K562 (cell line): ENCODE data around the gene NTN4. TPM values are rescaled to one million over a fixed set of nuclear protein-coding genes. Genes with fewer than 3 reads are reported as not detected.

Source experiments
- ATAC-seq: fragments of 200-7000 bp; cut with Tn5 transposase; 3 replicates; pipeline ENCODE4 v1.9.1; 2020; ENCODE audit warnings: moderate library complexity
- BruUV-seq: library from RNA; stranded (reverse); fragments of 400-500 nt; replicated peaks from 2 replicates; lab custom pipeline; 2021; lab: Mats Ljungman, UMichigan
- CTCF ChIA-PET: fragments of 300-600 bp; formaldehyde crosslinking; extraction: SDS; loops from one replicate; lab custom pipeline; 2021; ENCODE audit warnings: low intra/inter-chr PET ratio; lab: Yijun Ruan, JAX
- POLR2A ChIA-PET: fragments of 300-600, 350-650 bp; sonication (Branson Sonifier 250); formaldehyde crosslinking; extraction: SDS; loops from one replicate; lab custom pipeline; 2021; ENCODE audit warnings: antibody characterized with exemption, inconsistent platforms; lab: Yijun Ruan, JAX
- DNase-seq, 4 experiments: peaks; one replicate each; pipeline versions ENCODE4 v3.0.0 to v3.0.0-alpha.2; 2011 to 2018; ENCODE audit warnings: low spot score in 3 of 4, mixed read lengths in 3 of 4; ENCODE audit errors: extremely low read depth in 1 of 4
- FAIRE-seq: peaks from 2 replicates; lab custom pipeline; 2011; peaks lifted over from hg19 to GRCh38; lab: Jason Lieb, UNC
- H2AFZ ChIP-seq: 2 replicates; pipeline ENCODE4 v1.6.0; 2011; ENCODE audit warnings: low read depth, low read length, control low read depth, inconsistent platforms
- H3K27ac ChIP-seq: fragments of 200-600 bp; 3 replicates; pipeline ENCODE4 v1.8.0; 2011; ENCODE audit warnings: low read depth, mild to moderate bottlenecking, control low read depth, inconsistent platforms, low read length, moderate library complexity, mixed read lengths; ENCODE audit errors: extremely low read depth
- H3K27me3 ChIP-seq, 2 experiments: fragments of 300-600 bp in 1 of 2; 2 replicates in 1 of 2; 3 replicates in 1 of 2; pipeline versions ENCODE4 v1.6.0 to v1.8.0; 2011; ENCODE audit warnings: inconsistent platforms in 2 of 2, low read length in 2 of 2, mild to moderate bottlenecking in 1 of 2, mixed read lengths in 1 of 2, moderate library complexity in 1 of 2; ENCODE audit not compliant: control insufficient read depth in 2 of 2, insufficient read depth in 2 of 2
- H3K36me3 ChIP-seq: fragments of 300-600 bp; 3 replicates; pipeline ENCODE4 v1.8.0; 2011; ENCODE audit warnings: mild to moderate bottlenecking, low read length, inconsistent platforms; ENCODE audit not compliant: control insufficient read depth, insufficient read depth
- H3K4me1 ChIP-seq, 2 experiments: fragments of 200-600 bp in 1 of 2; replicated peaks in 1 of 2; 2 replicates in 1 of 2; 3 replicates in 1 of 2; pipeline versions ENCODE4 v1.5.1 to v1.8.0; 2011; ENCODE audit warnings: inconsistent platforms in 2 of 2, low read length in 2 of 2, mild to moderate bottlenecking in 1 of 2, mixed read lengths in 1 of 2, moderate library complexity in 1 of 2; ENCODE audit not compliant: control insufficient read depth in 2 of 2, insufficient read depth in 2 of 2
- H3K4me2 ChIP-seq: 2 replicates; pipeline ENCODE4 v1.6.1; 2011; ENCODE audit warnings: low read length, control low read depth, inconsistent platforms, mixed read lengths; ENCODE audit not compliant: insufficient read depth
- H3K4me3 ChIP-seq: fragments of 200-600 bp; sonication (generic), shearing (Covaris generic); 2 replicates; pipeline ENCODE4 v1.5.1; 2016; ENCODE audit warnings: control low read depth, inconsistent platforms
- H3K79me2 ChIP-seq: fragments of 200-600 bp; 3 replicates; pipeline ENCODE4 v1.8.0; 2011; ENCODE audit warnings: low read length, inconsistent platforms; ENCODE audit not compliant: control insufficient read depth, insufficient read depth
- H3K9ac ChIP-seq, 2 experiments: 2 replicates each; pipeline versions ENCODE4 v1.6.0 to v1.6.1; 2011; ENCODE audit warnings: low read depth in 2 of 2, low read length in 2 of 2, control low read depth in 1 of 2, inconsistent platforms in 1 of 2, mild to moderate bottlenecking in 1 of 2, mixed read lengths in 1 of 2; ENCODE audit not compliant: insufficient read depth in 1 of 2
- H3K9me1 ChIP-seq: one replicate; pipeline ENCODE4 v1.6.0; 2011; ENCODE audit warnings: inconsistent platforms, mild to moderate bottlenecking, low read length, moderate library complexity; ENCODE audit not compliant: control insufficient read depth, insufficient read depth
- H3K9me3 ChIP-seq: replicated peaks from 2 replicates; pipeline ENCODE4 v1.5.1; 2011; ENCODE audit warnings: low read depth, low read length, inconsistent platforms; ENCODE audit not compliant: control insufficient read depth, insufficient read depth
- H4K20me1 ChIP-seq: replicated peaks from 2 replicates; pipeline ENCODE4 v1.6.1; 2011; ENCODE audit warnings: low read length, inconsistent platforms, mixed read lengths; ENCODE audit not compliant: control insufficient read depth, insufficient read depth
- FOXJ3 ChIP-seq: sonication (generic); formaldehyde crosslinking; IDR thresholded peaks from 2 replicates; pipeline ENCODE4 v1.4.0; 2020; ENCODE audit warnings: mild to moderate bottlenecking, missing genetic modification reagents
- L3MBTL2 ChIP-seq: fragments of 450-650 bp; IDR thresholded peaks from 2 replicates; pipeline ENCODE4 v1.6.1; 2016; ENCODE audit warnings: mild to moderate bottlenecking, moderate library complexity
- MAX ChIP-seq: sonication (generic); formaldehyde crosslinking; IDR thresholded peaks from 2 replicates; pipeline ENCODE4 v1.9.0; 2022; ENCODE audit warnings: mild to moderate bottlenecking, missing genetic modification reagents
- MECOM ChIP-seq: fragments of 250-450 bp; sonication (Bioruptor Pico); IDR thresholded peaks from 2 replicates; pipeline ENCODE4 v1.8.0; 2022; ENCODE audit warnings: inconsistent platforms
- WHSC1 ChIP-seq: IDR thresholded peaks from one replicate; pipeline ENCODE4 v1.6.1; 2012; ENCODE audit warnings: low read length, control low read depth, inconsistent platforms
- ZBTB34 ChIP-seq: fragments of 250-450 bp; sonication (Bioruptor Pico); IDR thresholded peaks from 2 replicates; pipeline ENCODE4 v1.8.0; 2021; ENCODE audit warnings: mild to moderate bottlenecking, moderate library complexity
- ZBTB43 ChIP-seq: sonication (generic); formaldehyde crosslinking; IDR thresholded peaks from 2 replicates; pipeline ENCODE4 v1.8.0; 2023; ENCODE audit warnings: mild to moderate bottlenecking, missing genetic modification reagents
- ZBTB8A ChIP-seq: fragments of 450-650 bp; IDR thresholded peaks from 2 replicates; pipeline ENCODE4 v1.6.1; 2018; ENCODE audit warnings: mild to moderate bottlenecking, moderate library complexity; ENCODE audit not compliant: partially characterized antibody
- ZC3H8 ChIP-seq: fragments of 450-650 bp; IDR thresholded peaks from 2 replicates; pipeline ENCODE4 v1.6.1; 2017
- ZNF444 ChIP-seq: fragments of 250-450 bp; sonication (Bioruptor Pico); IDR thresholded peaks from 2 replicates; pipeline ENCODE4 v1.4.0; 2020; ENCODE audit warnings: mild to moderate bottlenecking, moderate library complexity
- WGBS: fragments of 100-300 bp; shearing (Covaris generic); methylation state at CpG from one replicate; pipeline ENCODE4 v1.1.6; 2016; ENCODE audit warnings: low coverage, mixed read lengths; ENCODE audit not compliant: insufficient coverage; ENCODE audit errors: missing lambda C conversion rate; 5-methylcytosine and 5-hydroxymethylcytosine counted together
- in situ Hi-C: fragments of 300-500 bp; cut with MboI; formaldehyde crosslinking; loops from 4 replicates; pipeline ENCODE4 v1.15.0; 2018; ENCODE audit warnings: inconsistent platforms, mixed read lengths
- intact Hi-C: fragments of 100-400 bp; cut with micrococcal nuclease; formaldehyde crosslinking; loops from 2 replicates; pipeline ENCODE4 v1.14.2; 2022
- polyA plus RNA-seq, 8 experiments: library from polyadenylated mRNA; depleted of rRNA in 4 of 8; stranded (reverse) in 5 of 8; unstranded in 3 of 8; fragments of >200 nt; fragmentation: Nextera tagmentation in 2 of 8; fragmentation: Illumina TruSeq in 1 of 8; extraction: Ambion mirVana in 2 of 8; extraction: Trizol in 1 of 8; gene quantifications; 2 replicates each; pipeline versions ENCODE4 v1.2.1 to v1.2.3, GENCODE V29; 2011 to 2014; ENCODE audit warnings: inconsistent platforms in 1 of 8, missing spikeins in 1 of 8
- total RNA-seq, 7 experiments: library from RNA; depleted of rRNA in 6 of 7; stranded (reverse); fragments of >200 nt in 6 of 7; fragmentation: Illumina TruSeq in 2 of 7; extraction: Trizol in 2 of 7; gene quantifications; 2 replicates each; pipeline versions ENCODE4 v1.2.1 to v1.2.3, GENCODE V29; 2011 to 2021; ENCODE audit warnings: low replicate concordance in 1 of 7

The NTN4 gene
- total and polyA plus RNA-seq, 9 of the 15 experiments (the other 6 are each of a cell fraction or from before 2014, with no cell fraction given), result 0.13 TPM; not detected in 8

GRCh38 chr12:95701722-95702418 lies 88.7 kb downstream of the NTN4 start:
- Histone ChIP-seq H2AFZ (no peak overlapping the region), H4K20me1 (no peaks in the 10 kb centered on the region), H3K36me3 (no peaks in the 10 kb centered on the region), H3K27ac (no peak overlapping the region), H3K4me2 (no peak overlapping the region), H3K4me1 (no peaks in the 10 kb centered on the region), H3K9me3 (no peaks in the 10 kb centered on the region), H3K9ac (no peak overlapping the region), H3K9me1 (no peaks in the 10 kb centered on the region), H3K4me3 (no peak overlapping the region), H3K79me2 (no peaks in the 10 kb centered on the region), H3K27me3 (no peaks in the 10 kb centered on the region)
- no peak for FAIRE-seq
- no TSS peak for BruUV-seq
- intact Hi-C loops (no loop called here), in situ Hi-C loops (no loop called here)
- ChIA-PET POLR2A (interaction anchor here (0.6 kb wide), 2 partner anchors 53 to 59 kb away, joined by 3 to 4 read pairs; no protein-coding TSS in a partner anchor), CTCF (no interaction called here)
- TF ChIP-seq ZBTB8A (no peak), ZBTB34 (no peak), ZBTB43 (CRISPR knock-in tag) (no peak), MAX (CRISPR knock-in tag) (no peak), MECOM (CRISPR knock-in tag) (no peak), L3MBTL2 (no peak), ZNF444 (CRISPR knock-in tag) (no peak), FOXJ3 (CRISPR knock-in tag) (no peak), ZC3H8 (no peak), WHSC1 (no peak)
- ATAC-seq, result no peak
- DNase-seq, result no peak
- 2% methylated on average over 12 of the region's 12 CpGs for WGBS
